Activated CD8-positive, alpha-beta memory T cell treated with anti-CD3 and anti-CD28 coated beads, Interleukin-2, amount 50 U/mL, for 1 hour (primary cell): Measurements from ENCODE around the gene GLUD1.
"Not testable (repeated sequence)": the region's sequence is repeated elsewhere in the genome, so short reads cannot be mapped to it uniquely, and the experiment has no call there.

Experiments
- DNase-seq: peaks from one replicate; pipeline ENCODE4 v3.0.0-alpha.2; 2020; ENCODE audit errors: extremely low read depth

The GLUD1 gene

DNA sequence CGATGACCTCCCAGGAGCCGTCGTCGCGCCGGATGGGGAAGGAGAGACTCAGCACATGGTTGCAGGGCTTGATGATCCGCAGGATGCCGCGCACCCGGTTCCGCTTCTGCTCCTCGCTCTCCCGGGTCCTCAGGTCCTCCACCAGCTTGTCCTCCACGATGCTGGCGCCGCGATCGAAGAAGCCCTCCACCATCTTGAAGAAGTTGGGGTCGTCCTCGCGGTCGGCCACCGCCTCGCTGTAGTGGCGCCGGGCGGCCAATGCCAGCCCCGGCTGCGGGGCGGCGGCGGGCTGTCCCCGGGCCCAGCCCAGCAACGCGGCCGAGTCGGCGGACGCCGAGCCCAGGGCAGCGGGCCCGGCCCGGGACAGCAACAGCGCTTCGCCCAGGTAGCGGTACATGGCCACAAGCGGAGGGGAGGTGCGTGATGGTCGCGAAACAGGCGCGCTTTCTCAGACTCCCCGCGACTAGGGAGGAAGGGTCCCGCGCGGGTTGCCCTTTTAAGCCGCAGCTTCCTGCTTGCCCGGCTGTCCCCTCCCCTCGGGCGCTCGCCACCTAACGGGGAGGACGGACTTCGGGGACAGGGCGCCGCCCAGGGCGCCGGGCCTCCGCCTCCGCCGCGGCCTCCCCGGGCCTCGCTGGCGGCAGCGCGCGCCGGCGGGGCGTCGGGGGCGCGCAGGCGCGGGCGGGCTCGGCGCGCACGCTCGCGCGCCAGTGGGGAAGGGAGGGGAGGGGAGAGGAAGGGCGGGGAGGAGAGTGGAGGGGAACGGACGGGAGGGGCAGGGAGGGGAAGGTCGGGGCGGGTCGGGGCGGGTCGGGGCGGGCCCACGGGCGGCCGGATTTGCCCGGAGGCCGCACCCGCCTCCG lies at the start of gene GLUD1, which contains the start of gene SHLD2:
Gene GLUD1 (minus strand): TSS at position 471 of the 863 bp plus-strand sequence. CDS start 74 bp downstream, at position 397.
Gene SHLD2 (plus strand): TSS at position 834 of the 863 bp plus-strand sequence. CDS start 56,149 bp downstream, outside the sequence.
- peak; percentile 63 for DNase-seq

DNA sequence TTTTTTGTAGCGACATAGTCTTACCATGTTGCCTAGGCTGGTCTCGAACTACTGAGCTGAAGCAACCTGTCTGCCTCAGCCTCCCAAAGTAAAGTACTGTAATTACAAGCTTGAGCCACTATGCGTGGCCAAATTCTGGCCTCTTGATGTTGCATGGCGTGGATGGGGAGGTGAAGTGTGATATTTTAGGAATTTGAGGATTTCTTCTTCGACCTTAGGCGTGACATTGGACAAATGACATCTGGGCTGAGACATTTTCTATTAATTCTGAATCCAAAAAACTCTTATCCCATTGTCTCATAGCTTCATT lies 48.4 kb upstream of the GLUD1 start:
- not testable (repeated sequence) for DNase-seq

DNA sequence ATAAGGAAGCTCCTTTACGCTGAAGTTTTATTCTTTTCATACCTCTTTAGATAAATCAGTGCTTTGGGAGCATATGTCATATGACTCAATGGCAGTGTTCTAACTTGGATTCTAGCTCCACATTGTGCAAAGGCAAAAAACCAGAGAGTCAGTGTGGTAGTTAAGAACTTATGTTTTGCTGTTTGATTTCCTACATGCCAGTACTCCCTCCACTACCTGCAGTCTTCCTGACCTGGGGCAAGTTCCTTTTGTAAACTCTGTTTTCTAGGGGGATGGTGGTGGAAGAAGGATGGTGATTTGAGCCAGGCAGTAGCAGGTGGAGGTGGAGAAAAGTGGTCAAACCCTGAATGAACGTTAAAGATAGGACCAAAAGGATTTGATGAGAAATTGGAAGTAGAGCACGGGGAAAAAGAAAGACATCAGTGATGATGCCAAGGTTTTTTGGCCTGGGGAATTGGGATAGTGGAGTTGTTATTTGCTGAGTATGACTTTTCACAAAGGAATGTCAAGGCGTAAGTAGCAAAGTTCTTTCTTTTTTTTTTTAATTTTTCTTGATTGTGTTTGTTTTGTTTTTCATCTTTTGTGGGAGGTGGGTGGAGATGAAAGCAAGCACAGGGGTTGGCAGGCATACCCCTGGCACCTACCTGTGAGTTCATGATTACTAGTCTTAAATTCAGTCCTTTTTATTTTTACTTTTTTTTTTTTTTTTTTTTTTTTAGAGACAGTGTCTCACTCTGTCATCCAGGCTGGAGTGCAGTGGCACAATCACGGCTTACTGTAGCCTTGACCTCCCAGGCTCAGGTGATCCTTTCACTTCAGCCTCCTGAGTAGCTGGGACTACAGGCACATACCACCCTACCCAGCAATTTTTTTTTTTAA lies 47.8 kb upstream of the GLUD1 start:
- DNase-seq, result not testable (repeated sequence)

DNA sequence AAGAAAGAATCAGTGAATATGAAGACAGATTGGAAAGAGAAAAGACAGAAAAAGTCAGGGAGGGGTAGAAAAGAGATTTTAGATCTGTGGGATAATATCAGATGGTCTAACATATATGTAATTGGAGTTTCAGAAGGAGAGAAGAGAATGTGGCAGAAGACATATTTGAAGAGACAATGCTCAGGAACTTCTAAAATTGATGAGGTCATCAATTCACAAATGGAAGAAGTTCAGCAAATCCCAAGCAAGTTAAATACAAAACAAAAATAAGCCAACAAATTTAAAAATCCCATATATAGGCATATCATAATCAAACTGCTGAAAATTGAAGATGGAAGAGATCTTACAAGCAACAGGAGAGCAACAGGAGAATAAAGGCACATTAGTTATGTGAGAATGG lies 42.8 kb upstream of the GLUD1 start:
- not testable (repeated sequence) for DNase-seq

DNA sequence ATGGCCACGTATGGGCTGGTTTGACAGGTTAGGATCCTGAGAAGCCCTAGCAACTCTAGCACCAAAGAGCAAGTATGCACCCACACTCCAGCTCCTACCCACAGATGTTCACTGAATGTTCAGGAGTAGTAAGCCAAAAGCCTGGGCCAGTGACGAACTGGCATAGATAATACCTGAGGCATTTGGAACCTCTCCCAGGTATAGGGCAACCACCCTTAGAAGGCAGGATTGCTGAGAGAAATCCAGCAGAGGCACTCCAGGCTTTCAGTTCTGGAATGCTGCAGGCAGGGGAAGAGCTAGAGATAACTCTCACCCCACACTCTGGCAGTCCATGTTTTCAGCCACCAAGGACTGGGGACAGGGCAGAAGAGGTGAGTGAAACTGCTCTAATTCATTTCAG lies 39.8 kb upstream of the GLUD1 start:
- DNase-seq, result not testable (repeated sequence)

DNA sequence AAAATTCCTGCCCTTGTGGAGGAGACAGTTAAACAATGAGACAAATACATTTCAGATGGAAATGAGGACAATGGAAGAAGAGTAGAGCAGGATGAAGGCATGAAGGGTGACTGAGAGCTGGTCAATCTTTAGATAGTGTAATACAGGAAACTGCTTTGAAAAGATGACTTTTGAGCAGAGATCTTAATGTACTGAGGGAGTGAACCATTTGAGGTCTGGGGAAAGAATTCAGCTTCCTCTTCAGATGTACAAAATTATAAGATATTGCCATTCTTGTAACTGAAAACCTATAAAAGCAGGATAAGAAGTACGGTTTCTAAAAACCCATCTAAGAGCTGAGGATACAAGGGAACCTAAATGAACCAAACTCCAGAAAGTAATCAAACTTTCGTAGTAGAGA lies 39.3 kb upstream of the GLUD1 start:
- DNase-seq, result not testable (repeated sequence)

DNA sequence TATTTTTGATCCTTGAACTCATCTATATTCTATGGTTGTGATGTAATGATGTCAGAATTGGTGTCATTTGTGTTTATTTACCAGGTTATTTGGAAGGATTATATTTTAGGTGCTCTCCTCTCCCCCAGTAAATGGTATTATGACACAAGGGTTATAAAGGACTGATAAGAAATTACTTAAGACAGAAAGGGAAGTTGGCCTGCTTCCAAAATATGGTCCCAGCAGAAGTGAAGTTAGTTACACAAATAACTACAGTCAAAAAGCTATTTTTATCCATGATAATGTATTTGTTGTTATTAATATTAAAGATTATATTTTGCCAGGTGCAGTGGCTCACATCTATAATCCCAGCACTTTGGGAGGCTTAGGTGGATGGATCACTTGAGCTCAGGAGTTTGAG lies 37.5 kb upstream of the GLUD1 start:
- not testable (repeated sequence) for DNase-seq

DNA sequence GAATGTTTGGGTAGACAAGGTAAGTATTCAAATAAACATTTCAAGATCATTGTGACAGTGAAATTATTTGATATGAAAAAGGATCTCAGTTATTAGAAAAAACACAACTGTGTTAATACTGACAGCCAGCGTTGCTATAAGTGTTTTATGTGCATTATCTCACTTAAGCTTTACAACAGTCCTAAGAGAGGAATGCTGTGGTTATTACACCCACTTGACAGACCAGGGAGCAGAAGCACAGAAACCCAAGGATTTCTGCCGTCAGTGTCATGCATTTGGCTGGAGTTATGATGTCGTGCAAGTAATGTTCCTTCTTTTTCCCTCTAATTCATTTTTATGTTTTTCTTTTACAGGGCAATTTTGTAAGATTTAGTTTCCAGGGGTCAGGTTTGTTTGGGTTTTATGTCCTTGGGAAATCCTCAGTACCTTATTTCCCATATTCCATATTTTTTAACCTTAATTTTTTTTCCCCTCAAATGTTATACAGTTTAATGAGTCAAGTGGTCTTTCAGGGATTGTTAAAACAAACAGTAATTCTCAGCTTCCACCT lies 33.0 kb upstream of the GLUD1 start:
- DNase-seq, result not testable (repeated sequence)

DNA sequence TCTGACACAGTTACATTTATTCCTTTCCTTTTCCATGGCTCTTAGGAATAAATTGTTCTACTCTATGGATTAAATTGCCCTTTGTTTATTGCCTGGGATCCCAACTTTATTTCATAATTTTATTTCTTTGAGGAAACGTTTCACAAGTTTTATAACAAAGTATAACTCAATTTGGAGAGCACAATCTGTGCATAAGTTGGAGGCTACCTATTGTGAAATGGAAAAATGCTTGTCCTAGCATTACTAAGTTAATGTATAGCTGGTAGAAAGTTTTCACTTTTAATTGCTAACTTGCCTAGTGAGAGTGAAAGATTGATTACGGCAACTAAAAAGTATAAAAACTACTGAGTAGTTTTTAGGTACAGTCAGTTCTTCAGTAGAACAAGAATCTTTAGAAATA lies 32.4 kb upstream of the GLUD1 start:
- not testable (repeated sequence) for DNase-seq

DNA sequence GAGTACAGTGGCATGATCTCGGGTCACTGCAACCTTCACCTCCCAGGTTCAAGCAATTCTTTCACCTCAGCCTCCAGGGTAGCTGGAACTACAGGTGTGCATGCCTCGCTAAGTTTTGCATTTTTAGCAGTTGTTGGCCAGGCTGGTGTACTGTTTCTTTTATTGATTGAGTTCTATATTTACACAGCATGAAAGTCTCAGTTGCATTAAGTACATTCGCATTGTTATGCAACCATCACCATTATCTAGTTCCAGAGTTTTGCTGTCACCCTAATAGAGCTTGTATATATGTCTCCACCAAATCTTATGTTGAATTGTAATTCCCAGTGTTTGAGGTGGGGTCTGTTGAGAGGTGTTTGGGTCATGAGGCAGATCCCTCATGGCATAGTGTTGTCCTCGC lies 28.7 kb upstream of the GLUD1 start:
- not testable (repeated sequence) for DNase-seq

DNA sequence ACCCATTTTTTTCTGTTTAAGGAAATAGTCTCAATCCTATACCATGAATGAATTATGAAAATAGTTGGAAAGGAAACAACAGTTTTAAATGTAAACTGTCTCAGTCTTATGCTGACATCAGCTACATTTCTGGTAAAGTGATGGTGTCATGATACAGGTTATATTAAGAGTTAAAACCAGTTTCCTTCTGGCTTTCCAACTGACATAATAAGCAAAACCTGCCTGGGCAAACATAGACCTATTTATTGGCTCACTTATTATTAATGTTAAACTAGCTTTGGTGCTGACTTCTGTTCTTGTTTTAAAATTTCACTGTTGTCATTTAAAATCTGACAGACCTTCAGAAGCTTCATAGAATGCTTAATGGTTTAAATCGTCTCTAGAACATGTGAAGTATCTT lies 24.4 kb upstream of the GLUD1 start:
- DNase-seq, result not testable (repeated sequence)

DNA sequence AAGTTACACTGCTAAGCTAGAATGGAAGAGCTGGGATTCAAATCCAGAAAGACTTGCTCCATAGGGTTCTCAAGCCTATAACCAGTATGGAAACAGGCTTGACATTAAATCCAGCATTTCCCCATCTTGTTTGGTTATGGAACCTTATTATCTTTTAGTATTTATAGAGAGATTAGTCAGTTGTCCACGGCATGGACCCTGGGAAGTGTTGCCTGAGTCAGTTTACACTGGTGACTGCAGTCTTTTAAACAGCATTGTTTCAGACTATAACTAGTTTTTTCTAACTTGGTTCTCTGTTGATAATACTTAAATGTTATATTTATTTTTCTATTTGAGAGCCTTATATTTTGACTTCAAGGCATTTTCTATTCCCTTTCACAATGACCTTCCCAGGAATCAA lies 23.5 kb upstream of the GLUD1 start:
- not testable (repeated sequence) for DNase-seq

DNA sequence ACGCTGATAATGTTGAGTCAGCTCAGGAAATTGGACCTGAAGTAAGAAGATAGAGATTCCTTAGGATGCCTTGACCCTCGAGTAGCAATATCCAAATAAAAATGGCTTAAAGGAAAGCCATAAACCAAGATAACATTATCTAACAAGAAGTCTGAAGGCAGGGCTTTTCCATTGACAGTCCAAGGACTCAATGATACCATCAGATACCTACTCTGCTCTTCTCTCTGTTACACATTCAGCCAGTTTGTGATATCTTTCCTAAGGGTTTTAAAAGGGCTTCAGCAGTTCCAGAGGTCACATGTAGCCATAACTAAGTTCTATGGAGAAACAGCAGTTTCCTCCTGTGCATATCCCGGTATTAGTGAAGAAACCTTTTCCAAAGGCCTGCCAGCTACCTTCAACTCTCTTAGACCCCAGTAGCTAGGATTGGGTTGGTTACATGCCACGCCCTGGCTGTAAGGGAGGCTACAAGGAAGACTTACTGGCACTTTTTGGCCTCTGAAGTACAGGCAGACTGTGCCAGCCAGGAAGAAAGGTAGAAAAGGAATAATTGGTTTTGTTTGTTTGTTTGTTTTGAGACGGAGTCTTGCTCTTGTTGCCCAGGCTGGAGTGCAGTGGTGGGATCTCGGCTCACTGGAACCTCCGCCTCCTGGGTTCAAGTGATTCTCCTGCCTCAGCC lies 10.9 kb upstream of the GLUD1 start:
- DNase-seq, result no peak

DNA sequence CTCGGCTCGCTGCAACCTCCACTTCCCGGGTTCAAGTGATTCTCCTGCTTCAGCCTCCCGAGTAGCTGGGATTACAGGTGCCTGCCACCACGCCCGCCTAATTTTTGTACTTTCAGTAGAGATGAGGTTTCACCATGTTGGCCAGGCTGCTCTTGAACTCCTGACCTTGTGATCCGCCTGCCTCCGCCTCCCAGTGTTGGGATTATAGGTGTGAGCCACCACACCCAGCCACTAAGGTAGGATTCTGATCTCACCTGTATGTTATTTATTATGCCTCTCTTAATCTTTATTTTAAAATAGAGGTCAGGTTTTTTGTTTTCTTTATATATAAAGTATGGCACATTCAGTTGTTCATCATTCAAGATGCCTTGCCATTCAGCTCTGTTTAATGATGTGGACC lies 10.1 kb upstream of the GLUD1 start:
- DNase-seq, result not testable (repeated sequence)

DNA sequence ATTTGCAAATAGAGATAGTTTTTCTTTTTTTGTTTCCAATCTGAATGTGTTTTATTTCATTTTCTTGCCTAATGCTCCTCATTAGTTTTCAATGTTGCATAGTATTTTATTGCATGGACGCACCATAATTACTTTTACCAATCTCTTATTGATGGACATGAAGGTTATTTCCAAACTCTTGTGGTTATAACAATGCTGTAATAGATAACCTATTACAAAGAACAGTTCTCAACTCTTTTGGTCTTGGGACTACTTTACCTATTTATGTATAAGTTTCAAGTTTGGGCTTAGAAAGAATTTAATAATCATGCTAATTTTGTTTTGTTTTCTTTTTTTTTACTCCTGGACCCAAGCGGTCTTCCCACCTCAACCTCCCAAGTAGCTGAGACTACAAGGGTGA lies 7.4 kb upstream of the GLUD1 start:
- DNase-seq, result no peak

DNA sequence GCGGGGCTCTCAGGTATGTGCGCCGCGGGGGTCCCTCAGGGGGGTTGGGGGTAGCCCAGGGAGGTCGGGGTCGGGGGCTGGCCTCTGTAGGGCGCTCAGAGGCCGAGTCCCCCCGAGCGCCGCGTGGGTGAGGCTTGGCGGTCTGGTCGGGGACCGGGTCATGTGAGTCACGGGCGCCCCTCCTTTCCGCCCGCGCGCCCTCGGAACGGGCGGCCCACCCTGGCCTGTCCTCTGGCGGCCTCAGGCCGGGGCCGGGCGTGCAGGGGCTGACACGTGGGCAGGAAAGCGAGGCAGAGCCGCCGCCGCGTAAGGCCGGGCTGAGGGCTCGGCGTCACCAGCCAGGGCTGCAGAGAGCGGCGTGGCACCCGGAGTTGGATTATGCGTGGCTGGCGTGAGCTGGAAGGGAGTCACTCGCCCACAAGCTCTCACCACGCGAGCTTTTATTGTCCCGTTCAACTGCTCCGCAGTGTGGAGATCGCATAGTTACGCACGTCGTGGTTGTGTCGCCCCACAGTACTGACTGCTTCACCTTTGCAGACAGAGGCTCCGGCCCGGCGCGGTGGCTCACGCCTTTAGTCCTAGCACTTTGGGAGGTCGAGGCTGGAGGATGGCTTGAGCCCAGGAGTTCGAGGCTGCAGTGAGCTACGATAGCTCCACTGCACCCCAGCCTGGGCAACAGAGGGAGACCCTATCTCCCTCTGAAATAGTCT lies 748 bp upstream of the GLUD1 start:
- peak; percentile 55 for DNase-seq

DNA sequence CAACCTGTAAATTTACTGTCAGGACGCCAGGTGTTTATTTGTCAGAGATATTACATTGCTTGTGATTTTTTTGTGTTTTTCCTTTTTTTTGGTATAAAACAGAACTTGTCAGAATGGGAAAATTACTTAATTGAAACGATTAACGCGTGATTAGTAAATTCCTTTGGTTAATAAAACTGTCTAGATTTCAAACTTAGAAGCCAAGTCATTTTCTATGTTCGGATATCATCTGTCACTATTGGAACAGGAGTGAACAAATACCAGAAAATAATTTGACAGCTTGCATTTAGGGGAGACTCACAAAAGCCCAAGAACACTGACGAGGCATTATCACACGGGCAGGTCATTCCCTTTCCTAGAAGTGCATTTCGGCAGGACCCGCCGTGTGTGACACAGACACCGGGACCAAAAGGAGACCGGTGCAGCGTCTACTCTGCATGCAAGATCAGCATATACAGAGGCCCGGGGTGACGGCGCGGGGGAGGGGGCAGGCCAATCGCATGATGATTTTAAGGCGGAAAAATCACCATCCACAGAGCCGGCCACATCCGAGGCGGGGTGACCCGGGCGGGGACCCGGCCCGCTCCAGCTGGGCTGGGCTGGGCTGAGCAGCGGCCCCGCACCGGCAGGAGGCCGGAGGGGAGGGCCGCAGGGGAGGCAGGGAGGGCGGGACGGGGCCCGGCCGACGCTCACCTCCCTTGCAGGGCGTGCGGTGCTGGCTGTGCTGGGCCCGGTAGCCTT lies 841 bp downstream of the GLUD1 start:
- DNase-seq, result no peak

DNA sequence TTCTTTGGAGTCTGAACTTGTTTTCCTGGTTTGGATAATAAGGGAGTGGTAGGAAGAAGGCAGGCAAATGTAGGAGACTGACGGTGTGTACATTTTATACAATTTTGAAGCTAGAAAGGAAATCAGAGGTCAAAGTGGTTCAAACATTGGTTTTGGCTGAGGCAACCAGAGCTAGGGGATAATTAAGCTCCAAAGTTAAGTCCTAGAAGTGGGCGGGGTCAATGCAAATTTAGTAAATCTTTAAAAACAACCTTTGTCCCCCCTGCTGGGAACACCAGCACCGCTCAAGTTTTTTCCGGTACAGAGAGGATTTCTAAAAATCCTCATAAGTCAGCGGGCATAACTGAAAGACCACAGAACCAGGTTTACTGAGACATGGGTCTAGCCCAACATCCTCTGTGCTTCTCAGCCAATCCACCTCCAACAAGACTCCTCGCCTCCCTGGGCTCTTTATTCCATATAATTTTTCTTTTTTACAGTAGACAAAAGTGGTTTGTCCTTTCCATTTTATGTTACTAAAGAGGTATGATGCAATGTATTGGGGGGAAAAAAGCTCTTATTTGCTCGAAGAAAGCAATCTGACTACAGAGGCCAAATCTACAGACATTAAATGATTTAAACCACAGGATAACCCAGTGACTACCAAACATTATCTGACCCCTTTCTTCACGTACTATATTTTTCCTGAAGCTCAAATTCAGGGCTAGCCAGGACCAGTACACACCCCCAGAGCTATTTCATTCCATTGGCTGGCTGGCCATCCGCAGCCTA lies 1.6 kb downstream of the GLUD1 start:
- DNase-seq, result no peak

DNA sequence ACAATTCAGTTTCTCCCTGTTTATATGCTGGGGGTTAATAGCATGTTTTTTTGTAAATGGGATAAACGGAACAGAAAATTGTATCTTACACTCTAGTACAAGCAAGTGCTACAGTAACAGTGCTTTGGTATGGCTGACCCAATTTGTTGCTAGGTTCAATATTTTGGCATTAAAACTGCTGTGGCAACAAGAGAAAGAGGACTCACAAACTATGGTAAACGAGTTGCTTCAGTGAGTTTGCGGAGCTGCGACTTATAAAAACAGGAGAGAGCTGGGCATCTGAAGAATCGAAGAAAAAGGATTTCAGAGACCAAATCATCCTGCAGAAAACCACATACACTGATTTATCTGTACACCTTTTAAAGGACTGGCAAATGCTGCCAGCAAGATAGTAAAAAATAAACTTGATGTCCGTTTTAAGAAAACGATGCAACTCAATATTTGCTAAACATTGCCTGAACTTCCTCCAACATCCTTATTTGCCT lies 2.2 kb downstream of the GLUD1 start:
- DNase-seq, result no peak
